ENCODE measurements around the gene ETV1.

- TF ChIP-seq CTCF (IDR thresholded peaks at IDR 0.05) (no peak), POLR2AphosphoS5 (IDR thresholded peaks at IDR 0.05) (no peak), POLR2A (IDR thresholded peaks at IDR 0.05) (no peak), EP300 (IDR thresholded peaks at IDR 0.05) (no peak)
These were observed 56.4 kb downstream of the ETV1 start for GRCh38 chr7:13933091-13933490.

Measured in upper lobe of left lung (tissue), 4 donors.